Right lobe of liver (tissue), 6 donors: Measurements from ENCODE around the gene VEZF1. TPM values are rescaled to one million over a fixed set of nuclear protein-coding genes. Genes with fewer than 3 reads are reported as not detected.

Source experiments
- ATAC-seq, 4 donors: fragments of 200-7000 bp; cut with Tn5 transposase; one replicate each; pipeline ENCODE4 v1.9.1; 2020; ENCODE audit warnings: mild to moderate bottlenecking in 4 of 4, moderate library complexity in 4 of 4
- DNase-seq, 3 donors: peaks; one replicate each; pipeline ENCODE4 v3.0.0-alpha.2; 2020
- H3K27ac ChIP-seq, 3 donors: fragments of 200-600 bp; one replicate each; pipeline ENCODE4 v1.8.0; 2022
- H3K27me3 ChIP-seq, 2 donors: fragments of 200-600 bp; one replicate each; pipeline ENCODE4 v1.8.0; 2022
- H3K36me3 ChIP-seq, 4 donors: fragments of 200-600 bp; sonication (generic) in 1 of 4; one replicate each; pipeline versions ENCODE4 v1.5.1 to v1.8.0; 2017 to 2022; ENCODE audit warnings: control low read depth in 1 of 4
- H3K4me1 ChIP-seq, 4 donors: fragments of 200-600 bp; sonication (generic) in 1 of 4; one replicate each; pipeline versions ENCODE4 v1.5.1 to v1.8.0; 2017 to 2022; ENCODE audit warnings: control low read depth in 1 of 4
- H3K4me3 ChIP-seq, 3 donors: fragments of 200-600 bp; one replicate each; pipeline ENCODE4 v1.8.0; 2022
- H3K9me3 ChIP-seq, 4 donors: fragments of 200-600 bp; sonication (generic) in 1 of 4; one replicate each; pipeline versions ENCODE4 v1.5.1 to v1.8.0; 2017 to 2022; ENCODE audit warnings: control low read depth in 1 of 4
- POLR2A ChIP-seq: fragments of 450-650 bp; IDR thresholded peaks from one replicate; pipeline ENCODE4 v1.6.1; 2017; ENCODE audit warnings: antibody characterized with exemption, mild to moderate bottlenecking
- WGBS: methylation state at CpG from one replicate; pipeline ENCODE4 v1.1.6; 2018; ENCODE audit warnings: low coverage, low lambda C conversion rate; ENCODE audit not compliant: insufficient coverage; ENCODE audit errors: missing lambda C conversion rate; 5-methylcytosine and 5-hydroxymethylcytosine counted together
- intact Hi-C, 2 donors: fragments of 100-400 bp; cut with DNase I; formaldehyde crosslinking; loops; one replicate each; pipeline versions ENCODE4 v1.11.2 to v1.14.1; 2022
- total RNA-seq, 6 experiments: library from RNA; depleted of rRNA in 2 of 6; stranded (reverse); fragments of >200 nt in 2 of 6; fragmentation: NEBNext Ultra II Directional in 3 of 6; extraction: Animal tissue kit (Norgen Biotek cat#: 25700) in 3 of 6; gene quantifications; one replicate each; pipeline versions ENCODE4 v1.1.0 to v1.2.4, GENCODE V29; 2016 to 2023
- TF ChIP-seq, protein P1 (sequence below), 4 donors: fragments of 200-600 bp in 3 of 4; fragments of 450-650 bp in 1 of 4; IDR thresholded peaks; one replicate each; pipeline versions ENCODE4 v1.5.1 to v1.8.0; 2016 to 2022; ENCODE audit warnings: antibody characterized with exemption in 4 of 4, mild to moderate bottlenecking in 2 of 4
- donor health status: DM: no; HTN: yes; CAD: no.
- donor health status: DM: no; HTN: no; CAD: no.
- donor health status: DM: no; HTN: no; CAD: no.
- donor health status: DM: no; HTN: yes; CAD: no.
- donor health status: DM: no; HTN: yes; CAD: no.

VEZF1 gene
- total RNA-seq, 6 experiments from 2014 or later = 13.0 to 19.3 (median 14.6) TPM

DNA sequence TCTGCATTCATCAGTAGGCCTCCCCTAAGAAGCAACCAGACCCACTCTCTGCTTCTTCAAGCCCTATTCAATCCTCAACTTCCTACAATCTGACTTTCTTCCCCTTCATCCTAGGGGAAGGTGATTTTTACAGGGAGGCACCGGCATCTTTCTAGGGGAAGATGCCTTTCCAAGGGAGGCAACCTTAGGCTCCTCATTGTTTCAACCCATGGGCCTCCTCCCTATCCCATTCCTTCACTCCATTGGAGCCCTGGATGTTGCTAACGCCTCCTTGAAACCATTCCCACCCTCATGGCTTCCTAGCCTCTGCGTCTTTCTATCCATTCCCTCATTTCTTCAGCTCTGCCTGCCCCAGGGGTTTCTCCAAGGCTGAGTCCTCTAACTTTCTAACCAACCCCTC, 30.2 kb downstream of the VEZF1 start:
- no peaks in the 10 kb centered on the region for H3K36me3 ChIP-seq
- H3K27ac ChIP-seq = no peak overlapping the region
- no peaks in the 10 kb centered on the region for H3K9me3 ChIP-seq
- H3K4me3 ChIP-seq = no peak overlapping the region
- intact Hi-C loops = no loop called here
- ATAC-seq (no peak), DNase-seq (peak in 1 of 3 donors; percentile 12)
- H3K27me3 ChIP-seq = no peaks in the 10 kb centered on the region
- peaks cover 0 to 17% (median 3%) of the 10 kb centered on the region in 4 donors for H3K4me1 ChIP-seq
- TF ChIP-seq POLR2A = no peak
- TF ChIP-seq, protein P1, sequence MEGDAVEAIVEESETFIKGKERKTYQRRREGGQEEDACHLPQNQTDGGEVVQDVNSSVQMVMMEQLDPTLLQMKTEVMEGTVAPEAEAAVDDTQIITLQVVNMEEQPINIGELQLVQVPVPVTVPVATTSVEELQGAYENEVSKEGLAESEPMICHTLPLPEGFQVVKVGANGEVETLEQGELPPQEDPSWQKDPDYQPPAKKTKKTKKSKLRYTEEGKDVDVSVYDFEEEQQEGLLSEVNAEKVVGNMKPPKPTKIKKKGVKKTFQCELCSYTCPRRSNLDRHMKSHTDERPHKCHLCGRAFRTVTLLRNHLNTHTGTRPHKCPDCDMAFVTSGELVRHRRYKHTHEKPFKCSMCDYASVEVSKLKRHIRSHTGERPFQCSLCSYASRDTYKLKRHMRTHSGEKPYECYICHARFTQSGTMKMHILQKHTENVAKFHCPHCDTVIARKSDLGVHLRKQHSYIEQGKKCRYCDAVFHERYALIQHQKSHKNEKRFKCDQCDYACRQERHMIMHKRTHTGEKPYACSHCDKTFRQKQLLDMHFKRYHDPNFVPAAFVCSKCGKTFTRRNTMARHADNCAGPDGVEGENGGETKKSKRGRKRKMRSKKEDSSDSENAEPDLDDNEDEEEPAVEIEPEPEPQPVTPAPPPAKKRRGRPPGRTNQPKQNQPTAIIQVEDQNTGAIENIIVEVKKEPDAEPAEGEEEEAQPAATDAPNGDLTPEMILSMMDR (IDR thresholded peaks at IDR 0.05) = no peak
- 90% methylated on average over 3 of the region's 3 CpGs for WGBS

- Histone ChIP-seq H3K27me3 (no peaks in the 10 kb centered on the region), H3K36me3 (no peaks in the 10 kb centered on the region), H3K27ac (no peak overlapping the region), H3K4me1 (peaks cover 0 to 21% (median 3%) of the 10 kb centered on the region in 4 donors), H3K4me3 (no peak overlapping the region), H3K9me3 (no peaks in the 10 kb centered on the region)
- ATAC-seq (no peak), DNase-seq (peak in 1 of 3 donors; percentile 33)
- intact Hi-C loops = no loop called here
- TF ChIP-seq, protein P1 (IDR thresholded peaks at IDR 0.05) = no peak
- no peak for TF ChIP-seq POLR2A
- WGBS = 93% methylated on average over 6 of the region's 8 CpGs
Observed at GRCh38 chr17:57957120-57957850, 30.8 kb downstream of the VEZF1 start.

DNA sequence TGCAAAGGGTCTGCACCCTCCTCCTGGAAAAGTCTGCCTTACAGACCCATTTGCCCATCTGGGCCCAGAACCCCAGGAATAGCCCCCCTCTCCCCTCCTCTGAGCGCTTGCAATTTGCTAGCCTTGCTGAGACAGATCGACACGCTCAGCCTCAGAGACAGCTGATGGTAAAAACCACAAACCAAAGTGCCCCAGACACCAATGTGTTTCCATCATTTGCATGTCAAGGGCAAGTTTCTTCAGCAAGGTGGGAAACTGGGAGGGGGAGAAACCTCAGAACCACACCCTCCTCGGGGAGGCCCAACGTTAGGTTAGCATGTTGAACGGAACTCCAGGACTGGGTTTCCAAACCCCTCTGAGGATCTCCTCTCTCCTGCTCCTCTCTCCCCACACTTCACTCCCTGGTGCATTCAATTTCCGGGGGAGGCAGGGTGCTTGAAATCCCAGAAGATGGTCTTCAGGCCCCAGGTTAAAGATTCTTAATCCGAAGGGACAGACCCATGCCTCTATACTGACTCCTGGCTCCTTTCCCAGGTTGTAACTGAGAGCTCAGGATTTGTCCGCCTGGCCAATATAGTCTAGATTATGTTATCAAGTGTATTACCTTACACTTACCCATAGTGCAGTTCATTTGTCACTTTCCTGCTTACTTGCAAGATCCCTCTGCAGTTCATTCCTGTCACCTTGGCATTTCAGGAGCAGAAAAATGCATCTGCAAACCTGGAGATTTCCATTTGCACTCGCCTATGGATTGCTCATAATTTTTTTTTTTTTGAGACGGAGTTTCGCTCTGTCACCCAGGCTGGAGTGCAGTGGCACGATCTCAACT, 31.5 kb downstream of the VEZF1 start:
- H3K9me3 ChIP-seq = no peaks in the 10 kb centered on the region
- WGBS = 60% methylated on average over 11 of the region's 13 CpGs
- no peak overlapping the region for H3K4me3 ChIP-seq
- no peaks in the 10 kb centered on the region for H3K27me3 ChIP-seq
- TF ChIP-seq, protein P1 (IDR thresholded peaks at IDR 0.05) = no peak
- no peak for TF ChIP-seq POLR2A
- ATAC-seq (no peak), DNase-seq (no peak)
- intact Hi-C loops = no loop called here
- H3K36me3 ChIP-seq = no peaks in the 10 kb centered on the region
- H3K4me1 ChIP-seq = peaks cover 0 to 21% (median 3%) of the 10 kb centered on the region in 4 donors
- no peak overlapping the region for H3K27ac ChIP-seq

- Histone ChIP-seq H3K4me1 (peaks cover 0 to 27% (median 3%) of the 10 kb centered on the region in 4 donors), H3K4me3 (peak within 1 kb of the TSS; percentile 59 to 67 (median 66)), H3K27me3 (no peaks in the 10 kb centered on the region), H3K27ac (peak within 1 kb of the TSS; percentile 69 to 88 (median 84)), H3K36me3 (no peaks in the 10 kb centered on the region), H3K9me3 (no peaks in the 10 kb centered on the region)
- ATAC-seq = peak; percentile 77 to 86 (median 83)
- TF ChIP-seq, protein P1 (IDR thresholded peaks at IDR 0.05) = peak; percentile 14 to 51 (median 39)
- no peak for TF ChIP-seq POLR2A
- WGBS = 0% methylated on average over 18 of the region's 79 CpGs
- peak; percentile 84 to 86 (median 84) for DNase-seq
- intact Hi-C loops = no loop called here
Observed at GRCh38 chr17:57955183-57955931, 32.7 kb downstream of the VEZF1 start, which contains the start of gene CUEDC1. TSS of gene CUEDC1 (minus strand) at chr17:57955412. CDS start at chr17:57885564, 69,848 bp downstream.
